ENCODE results near the gene ABCC9. TPM values are rescaled to one million over a fixed set of nuclear protein-coding genes. Genes with fewer than 3 reads are reported as not detected.

Gene ABCC9
- total RNA-seq, 6 donors from 2014 or later = 9.4 to 23.4 (median 15.1) TPM

DNA sequence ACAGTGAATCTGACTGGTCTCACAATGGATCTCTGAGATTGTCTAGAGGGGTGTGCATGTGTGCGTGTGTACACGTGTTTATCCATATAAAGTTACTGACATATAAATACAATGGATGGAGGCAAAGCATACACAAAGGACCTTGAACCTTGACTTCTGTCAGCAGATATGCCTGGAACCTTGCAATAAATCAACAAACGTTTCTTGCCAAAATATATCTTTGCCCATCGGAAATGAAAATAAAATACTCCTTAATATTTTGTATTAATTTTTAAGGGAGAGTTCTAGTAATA is 114.7 kb downstream of the ABCC9 start:
- DNase-seq = no peak
- Histone ChIP-seq H3K27ac (peak overlapping the region in 1 of 4 donors; percentile 6), H3K27me3 (no peaks in the 10 kb centered on the region), H3K9me3 (no peaks in the 10 kb centered on the region), H3K4me1 (peaks cover 0 to 9% (median 5%) of the 10 kb centered on the region in 4 donors), H3K4me3 (no peak overlapping the region), H3K36me3 (no peaks in the 10 kb centered on the region)
- no peak for ATAC-seq (ENCODE audit: low FRiP score in 2 of 2)
- TF ChIP-seq EP300 (IDR thresholded peaks at IDR 0.05) (no peak), POLR2A (IDR thresholded peaks at IDR 0.05) (no peak), POLR2AphosphoS5 (IDR thresholded peaks at IDR 0.05) (no peak)
- TF ChIP-seq, protein P1, sequence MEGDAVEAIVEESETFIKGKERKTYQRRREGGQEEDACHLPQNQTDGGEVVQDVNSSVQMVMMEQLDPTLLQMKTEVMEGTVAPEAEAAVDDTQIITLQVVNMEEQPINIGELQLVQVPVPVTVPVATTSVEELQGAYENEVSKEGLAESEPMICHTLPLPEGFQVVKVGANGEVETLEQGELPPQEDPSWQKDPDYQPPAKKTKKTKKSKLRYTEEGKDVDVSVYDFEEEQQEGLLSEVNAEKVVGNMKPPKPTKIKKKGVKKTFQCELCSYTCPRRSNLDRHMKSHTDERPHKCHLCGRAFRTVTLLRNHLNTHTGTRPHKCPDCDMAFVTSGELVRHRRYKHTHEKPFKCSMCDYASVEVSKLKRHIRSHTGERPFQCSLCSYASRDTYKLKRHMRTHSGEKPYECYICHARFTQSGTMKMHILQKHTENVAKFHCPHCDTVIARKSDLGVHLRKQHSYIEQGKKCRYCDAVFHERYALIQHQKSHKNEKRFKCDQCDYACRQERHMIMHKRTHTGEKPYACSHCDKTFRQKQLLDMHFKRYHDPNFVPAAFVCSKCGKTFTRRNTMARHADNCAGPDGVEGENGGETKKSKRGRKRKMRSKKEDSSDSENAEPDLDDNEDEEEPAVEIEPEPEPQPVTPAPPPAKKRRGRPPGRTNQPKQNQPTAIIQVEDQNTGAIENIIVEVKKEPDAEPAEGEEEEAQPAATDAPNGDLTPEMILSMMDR (IDR thresholded peaks at IDR 0.05) = no peak
- WGBS, 2 donors = 75 to 81% methylated on average over 4 of the region's 4 CpGs

DNA sequence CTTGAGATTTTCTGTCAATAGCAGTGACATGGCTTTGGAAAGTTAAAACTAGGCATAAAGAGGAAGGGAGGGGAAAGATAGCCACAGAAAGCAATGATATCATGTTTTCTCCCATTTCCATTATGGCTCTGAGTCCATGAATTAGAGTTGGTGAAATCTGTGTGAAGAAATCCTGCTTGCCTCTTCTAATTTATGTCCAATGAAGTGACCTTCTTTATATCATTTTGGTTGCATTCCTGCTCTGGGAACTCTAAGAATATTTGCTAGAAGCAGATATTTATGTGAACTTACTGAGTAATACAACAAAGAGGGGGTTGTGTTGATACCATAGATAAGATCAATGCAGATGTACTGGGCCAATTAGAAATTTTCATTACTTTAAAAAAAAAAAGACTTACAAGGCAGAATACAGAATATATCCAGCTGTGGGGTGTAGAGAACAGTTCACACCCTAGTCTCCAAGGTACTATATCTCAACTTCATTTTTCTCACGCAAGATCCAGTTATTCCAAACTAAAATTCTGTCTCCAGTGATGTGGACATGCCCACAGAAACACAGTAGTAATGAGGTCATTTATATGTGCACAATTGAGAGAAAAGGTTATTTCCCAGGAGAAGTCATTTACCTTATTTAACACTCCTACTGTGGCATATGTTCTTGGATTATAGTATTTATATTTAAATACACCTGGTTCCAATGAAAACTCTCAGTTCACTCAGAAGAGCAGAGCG is 115.2 kb downstream of the ABCC9 start:
- H3K4me3 ChIP-seq = no peak overlapping the region
- DNase-seq (no peak), ATAC-seq (ENCODE audit: low FRiP score in 2 of 2) (no peak)
- no peak for TF ChIP-seq EP300 (IDR thresholded peaks at IDR 0.05)
- TF ChIP-seq POLR2A (IDR thresholded peaks at IDR 0.05) = no peak
- TF ChIP-seq, protein P1 (IDR thresholded peaks at IDR 0.05) = no peak
- no peak for TF ChIP-seq POLR2AphosphoS5 (IDR thresholded peaks at IDR 0.05)
- no peak overlapping the region for H3K27ac ChIP-seq
- H3K4me1 ChIP-seq = peaks cover 0 to 9% (median 5%) of the 10 kb centered on the region in 4 donors
- no peaks in the 10 kb centered on the region for H3K9me3 ChIP-seq
- no peaks in the 10 kb centered on the region for H3K36me3 ChIP-seq
- 87 to 95% methylated on average over 2 of the region's 2 CpGs for WGBS, 2 donors
- no peaks in the 10 kb centered on the region for H3K27me3 ChIP-seq

DNA sequence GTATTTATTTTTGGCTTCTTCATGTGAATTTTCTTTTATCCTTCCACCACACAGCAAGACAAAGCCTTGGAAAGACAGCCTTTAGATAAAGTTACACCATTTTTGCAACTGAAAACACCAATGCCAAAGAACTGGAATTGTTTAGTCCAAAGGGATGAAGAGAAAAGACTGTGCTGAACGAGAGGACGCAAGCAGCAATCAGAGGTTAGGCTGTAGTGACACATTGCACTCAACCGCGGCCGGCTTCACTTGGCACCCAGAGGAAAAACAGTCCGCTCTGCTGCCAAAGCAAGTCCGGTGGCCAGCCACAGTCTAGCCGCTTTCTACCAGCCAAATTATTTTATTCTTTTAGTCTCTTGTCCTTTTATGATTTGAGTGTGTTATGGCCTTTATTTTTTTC is 117.6 kb downstream of the ABCC9 start:
- DNase-seq (peak in 1 of 2 donors; percentile 21), ATAC-seq (ENCODE audit: low FRiP score in 2 of 2) (peak in 1 of 2 donors; percentile 78)
- WGBS, 2 donors = 67 to 89% methylated on average over 8 of the region's 8 CpGs
- no peaks in the 10 kb centered on the region for H3K27me3 ChIP-seq
- no peaks in the 10 kb centered on the region for H3K9me3 ChIP-seq
- H3K27ac ChIP-seq = peak overlapping the region in 1 of 4 donors; percentile 50
- H3K4me1 ChIP-seq = peaks cover 3 to 19% (median 5%) of the 10 kb centered on the region in 4 donors
- no peak for TF ChIP-seq POLR2AphosphoS5 (IDR thresholded peaks at IDR 0.05)
- TF ChIP-seq EP300 (IDR thresholded peaks at IDR 0.05) = no peak
- no peak for TF ChIP-seq POLR2A (IDR thresholded peaks at IDR 0.05)
- TF ChIP-seq, protein P1 (IDR thresholded peaks at IDR 0.05) = no peak
- no peaks in the 10 kb centered on the region for H3K36me3 ChIP-seq
- no peak overlapping the region for H3K4me3 ChIP-seq

DNA sequence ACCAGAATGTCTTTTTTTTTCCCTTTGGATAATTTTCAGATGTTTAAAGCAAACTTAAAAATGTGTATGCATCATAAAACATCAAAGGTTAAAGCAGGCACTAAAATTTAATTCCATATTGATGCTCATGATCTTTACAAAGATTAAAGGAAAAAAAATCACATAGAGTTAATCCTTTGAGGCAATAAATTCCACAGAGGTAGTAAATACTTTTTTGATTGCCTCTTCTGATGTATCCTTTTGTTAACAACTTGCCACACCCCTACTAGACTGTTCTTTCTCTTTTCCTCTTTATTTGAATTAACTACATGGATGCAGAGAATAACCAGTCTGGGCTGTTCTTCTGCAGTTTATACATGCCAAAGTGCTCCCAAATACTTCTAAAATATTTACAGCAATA is 121.5 kb downstream of the ABCC9 start:
- Histone ChIP-seq H3K27me3 (no peaks in the 10 kb centered on the region), H3K9me3 (no peaks in the 10 kb centered on the region), H3K4me3 (no peak overlapping the region), H3K27ac (no peak overlapping the region), H3K36me3 (no peaks in the 10 kb centered on the region), H3K4me1 (peaks cover 0 to 10% (median 1%) of the 10 kb centered on the region in 4 donors)
- no peak for DNase-seq
- no peak for ATAC-seq (ENCODE audit: low FRiP score in 2 of 2)
- TF ChIP-seq POLR2AphosphoS5 (IDR thresholded peaks at IDR 0.05) = no peak
- no peak for TF ChIP-seq EP300 (IDR thresholded peaks at IDR 0.05)
- TF ChIP-seq, protein P1 (IDR thresholded peaks at IDR 0.05) = no peak
- TF ChIP-seq POLR2A (IDR thresholded peaks at IDR 0.05) = no peak

DNA sequence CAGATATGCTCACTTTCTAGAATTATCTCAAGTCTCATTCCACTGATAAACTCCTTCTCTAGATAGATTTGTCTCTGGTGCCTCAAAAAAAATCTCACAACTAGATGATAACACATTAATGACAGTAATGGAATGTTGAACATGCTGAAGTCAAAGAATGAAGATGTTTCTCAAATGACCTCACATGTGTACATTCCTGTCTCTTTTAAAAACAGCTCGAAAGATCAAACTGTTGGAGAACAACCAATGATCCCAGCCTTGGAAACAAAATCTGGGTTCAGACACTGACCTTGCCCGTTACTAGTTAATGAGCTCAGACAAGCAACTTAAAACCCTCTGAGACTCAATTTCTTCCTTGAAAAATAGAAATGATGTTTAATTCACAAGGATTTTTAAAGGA is 122.0 kb downstream of the ABCC9 start:
- Histone ChIP-seq H3K27ac (no peak overlapping the region), H3K4me3 (no peak overlapping the region), H3K4me1 (peaks cover 0 to 10% (median 1%) of the 10 kb centered on the region in 4 donors), H3K36me3 (no peaks in the 10 kb centered on the region), H3K9me3 (no peaks in the 10 kb centered on the region), H3K27me3 (no peaks in the 10 kb centered on the region)
- ATAC-seq (ENCODE audit: low FRiP score in 2 of 2) (peak in 1 of 2 donors; percentile 51), DNase-seq (no peak)
- TF ChIP-seq, protein P1 (IDR thresholded peaks at IDR 0.05) = no peak
- TF ChIP-seq EP300 (IDR thresholded peaks at IDR 0.05) = no peak
- no peak for TF ChIP-seq POLR2A (IDR thresholded peaks at IDR 0.05)
- TF ChIP-seq POLR2AphosphoS5 (IDR thresholded peaks at IDR 0.05) = no peak
- WGBS, 2 donors = 28 to 44% methylated on average over 2 of the region's 2 CpGs
